ENCODE results near the gene HPS3.
"Not testable (repeated sequence)": the region's sequence is repeated elsewhere in the genome, so short reads cannot be mapped to it uniquely, and the experiment has no call there.

The HPS3 gene

GRCh38 chr3:149180057-149180573 lies 50.7 kb downstream of the HPS3 start:
- TF ChIP-seq CTCF (IDR thresholded peaks at IDR 0.05): no peak
- Histone ChIP-seq H3K27ac (peak overlapping the region; percentile 52 to 71), H3K4me3 (no peak overlapping the region)
- DNase-seq (ENCODE audit: low spot score): peak; percentile 90

- no peak for TF ChIP-seq CTCF (IDR thresholded peaks at IDR 0.05)
- H3K27ac ChIP-seq: peak overlapping the region in 1 of 2 donors; percentile 71
- no peak overlapping the region for H3K4me3 ChIP-seq
- DNase-seq (ENCODE audit: low spot score): no peak
Measured at GRCh38 chr3:149181182-149181581, 51.7 kb downstream of the HPS3 start.

GRCh38 chr3:149186219-149186618 lies 56.8 kb downstream of the HPS3 start:
- no peak for TF ChIP-seq CTCF (IDR thresholded peaks at IDR 0.05)
- DNase-seq (ENCODE audit: low spot score): no peak
- Histone ChIP-seq H3K4me3 (no peak overlapping the region), H3K27ac (no peak overlapping the region)

GRCh38 chr3:149186721-149187120 lies 57.3 kb downstream of the HPS3 start:
- Histone ChIP-seq H3K4me3 (no peak overlapping the region), H3K27ac (no peak overlapping the region)
- TF ChIP-seq CTCF (IDR thresholded peaks at IDR 0.05): no peak
- no peak for DNase-seq (ENCODE audit: low spot score)

GRCh38 chr3:149188494-149188893 lies 59.1 kb downstream of the HPS3 start:
- H3K27ac ChIP-seq: no peak overlapping the region
- TF ChIP-seq CTCF (IDR thresholded peaks at IDR 0.05): no peak
- H3K4me3 ChIP-seq: no peak overlapping the region
- no peak for DNase-seq (ENCODE audit: low spot score)

- no peak for DNase-seq (ENCODE audit: low spot score)
Measured at GRCh38 chr3:149195221-149195620, 65.8 kb downstream of the HPS3 start.

GRCh38 chr3:149196805-149197592 lies 67.6 kb downstream of the HPS3 start:
- not testable (repeated sequence) for H3K4me3 ChIP-seq; H3K27ac ChIP-seq; DNase-seq (ENCODE audit: low spot score)

More at GRCh38 chr3:149195221-149195620, 65.8 kb downstream of the HPS3 start:
- TF ChIP-seq CTCF (IDR thresholded peaks at IDR 0.05): no peak
- Histone ChIP-seq H3K4me3 (no peak overlapping the region), H3K27ac (no peak overlapping the region)

Data from coronary artery (tissue), 2 donors.